GM23248 (cell line): ENCODE data around the gene SNX18.

Experiments
- EZH2 ChIP-seq: fragments of 200-600 bp; sonication (generic); IDR thresholded peaks from 2 replicates; pipeline ENCODE4 v1.6.1; 2018; ENCODE audit warnings: antibody characterized with exemption, mild to moderate bottlenecking; ENCODE audit not compliant: insufficient read depth, poor library complexity, severe bottlenecking
- EZH2phosphoT487 ChIP-seq: fragments of 200-600 bp; sonication (generic); IDR thresholded peaks from 2 replicates; pipeline ENCODE4 v1.6.1; 2018; ENCODE audit warnings: antibody characterized with exemption, moderate library complexity, mild to moderate bottlenecking, low read depth; ENCODE audit not compliant: insufficient read depth

DNA sequence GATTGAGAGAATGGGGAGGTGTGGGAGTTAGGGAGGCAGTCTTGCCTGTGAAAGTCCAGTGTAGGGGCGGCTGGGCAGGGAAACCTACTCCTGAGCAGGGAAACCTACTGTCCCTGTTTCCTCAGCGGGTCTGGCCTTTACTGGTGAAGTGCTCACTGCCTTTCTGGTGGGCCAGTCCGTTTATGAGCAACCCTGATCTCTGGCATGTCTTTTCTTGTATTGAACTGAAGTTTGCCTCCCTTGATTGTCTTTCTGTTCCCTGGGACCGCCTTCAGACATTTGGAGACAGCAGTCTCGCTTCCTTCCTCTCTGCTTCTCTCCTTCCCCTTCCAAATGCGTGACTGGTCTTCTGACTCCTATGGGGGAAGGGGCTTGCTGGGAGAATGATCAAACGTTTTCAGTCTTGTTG lies 2.9 kb downstream of the SNX18 start:
- TF ChIP-seq EZH2phosphoT487 (no peak), EZH2 (no peak)
